GM10248 (cell line): ENCODE data around the gene CST4.

ENCODE experiments used
- CTCF ChIA-PET: fragments of 300-600 bp; sonication (Branson Sonifier 250); formaldehyde crosslinking; extraction: SDS; loops from one replicate; lab custom pipeline; 2021; ENCODE audit warnings: antibody characterized with exemption; lab: Yijun Ruan, JAX
- POLR2A ChIA-PET: fragments of 350-650 bp; sonication (Branson Sonifier 250); formaldehyde crosslinking; extraction: SDS; loops from one replicate; lab custom pipeline; 2020; ENCODE audit warnings: antibody characterized with exemption; lab: Yijun Ruan, JAX
- DNase-seq: peaks from one replicate; pipeline ENCODE4 v3.0.0; 2012; ENCODE audit errors: extremely low spot score
- CTCF ChIP-seq: IDR thresholded peaks from 2 replicates; pipeline ENCODE4 v1.5.1; 2012; ENCODE audit warnings: mild to moderate bottlenecking, low read depth; ENCODE audit errors: extremely low read depth, missing control alignments, control extremely low read depth

Gene CST4

GRCh38 chr20:23654717-23655116 is 34.1 kb downstream of the CST4 start:
- no peak for DNase-seq
- no peak for TF ChIP-seq CTCF
- ChIA-PET CTCF (interaction anchor here (1.0 kb wide), 1 partner anchor 14 kb away, joined by 3 read pairs; no protein-coding TSS in a partner anchor), POLR2A (no interaction called here)

GRCh38 chr20:23654000-23654399 is 34.8 kb downstream of the CST4 start:
- CTCF ChIA-PET = interaction anchor here (0.8 to 1.0 kb wide), 2 partner anchors 11 to 14 kb away, joined by 3 to 4 read pairs; no protein-coding TSS in a partner anchor
- POLR2A ChIA-PET = no interaction called here
- TF ChIP-seq CTCF = no peak
- no peak for DNase-seq

- no peak for DNase-seq
- no peak for TF ChIP-seq CTCF
- ChIA-PET CTCF (interaction anchor here (0.8 kb wide), 1 partner anchor 11 kb away, joined by 4 read pairs; no protein-coding TSS in a partner anchor), POLR2A (no interaction called here)
Observed at GRCh38 chr20:23653400-23653938, 35.4 kb downstream of the CST4 start.

GRCh38 chr20:23652926-23653325 is 35.9 kb downstream of the CST4 start:
- DNase-seq = no peak
- ChIA-PET POLR2A (no interaction called here), CTCF (no interaction called here)
- no peak for TF ChIP-seq CTCF

GRCh38 chr20:23652371-23652770 is 36.5 kb downstream of the CST4 start:
- ChIA-PET POLR2A (no interaction called here), CTCF (no interaction called here)
- TF ChIP-seq CTCF = no peak
- no peak for DNase-seq

GRCh38 chr20:23651117-23651516 is 37.7 kb downstream of the CST4 start:
- CTCF ChIA-PET = no interaction called here
- POLR2A ChIA-PET = interaction anchor here (0.6 kb wide), 1 partner anchor 622 kb away, joined by 4 read pairs; no protein-coding TSS in a partner anchor
- no peak for DNase-seq
- TF ChIP-seq CTCF = no peak
